H9 (cell line): ENCODE results near the gene UTP4. TPM values are rescaled to one million over a fixed set of nuclear protein-coding genes. Genes with fewer than 3 reads are reported as not detected.

ENCODE experiments used
- DNase-seq: peaks from one replicate; pipeline ENCODE4 v3.0.0-alpha.2; 2017
- H2AFZ ChIP-seq: one replicate; pipeline ENCODE4 v1.6.1; 2013; ENCODE audit warnings: mild to moderate bottlenecking, low read length, control low read depth, moderate library complexity
- H2AK5ac ChIP-seq: 2 replicates; pipeline ENCODE4 v1.6.1; 2013; ENCODE audit warnings: low read length, control low read depth, mixed read lengths; ENCODE audit not compliant: insufficient read length
- H2BK120ac ChIP-seq: one replicate; pipeline ENCODE4 v1.6.1; 2013; ENCODE audit warnings: low read depth, mild to moderate bottlenecking, low read length, control low read depth, inconsistent platforms; ENCODE audit not compliant: poor library complexity, severe bottlenecking
- H2BK12ac ChIP-seq: 2 replicates; pipeline ENCODE4 v1.6.1; 2013; ENCODE audit warnings: low read length, control low read depth, mixed read lengths, low read depth; ENCODE audit not compliant: insufficient read length
- H2BK15ac ChIP-seq: 2 replicates; pipeline ENCODE4 v1.6.1; 2013; ENCODE audit warnings: low read depth, low read length, control low read depth
- H2BK20ac ChIP-seq: one replicate; pipeline ENCODE4 v1.6.1; 2013; ENCODE audit warnings: low read depth, mild to moderate bottlenecking, low read length, control low read depth, inconsistent platforms; ENCODE audit not compliant: poor library complexity, severe bottlenecking
- H2BK5ac ChIP-seq: 2 replicates; pipeline ENCODE4 v1.6.1; 2013; ENCODE audit warnings: low read length, control low read depth, mixed read lengths; ENCODE audit not compliant: insufficient read length
- H3K14ac ChIP-seq: 2 replicates; pipeline ENCODE4 v1.6.1; 2013; ENCODE audit warnings: low read length, control low read depth; ENCODE audit not compliant: insufficient read depth
- H3K18ac ChIP-seq: 2 replicates; pipeline ENCODE4 v1.6.1; 2013; ENCODE audit warnings: low read depth, mild to moderate bottlenecking, mixed read lengths, low read length, control low read depth; ENCODE audit not compliant: insufficient read length
- H3K23ac ChIP-seq: 2 replicates; pipeline ENCODE4 v1.6.1; 2013; ENCODE audit warnings: low read length, control low read depth, mixed read lengths, low read depth; ENCODE audit not compliant: insufficient read length
- H3K23me2 ChIP-seq: 2 replicates; pipeline ENCODE4 v1.6.1; 2013; ENCODE audit warnings: low read depth, mild to moderate bottlenecking, mixed read lengths, low read length, control low read depth; ENCODE audit not compliant: insufficient read length, poor library complexity, severe bottlenecking
- H3K27ac ChIP-seq: 2 replicates; pipeline ENCODE4 v1.5.1; 2013; ENCODE audit warnings: low read length, control low read depth, mixed read lengths, low read depth; ENCODE audit not compliant: insufficient read length
- H3K27me3 ChIP-seq: 2 replicates; pipeline ENCODE4 v1.6.1; 2013; ENCODE audit warnings: low read length, control low read depth, inconsistent platforms; ENCODE audit not compliant: insufficient read depth
- H3K4ac ChIP-seq: 2 replicates; pipeline ENCODE4 v1.6.1; 2013; ENCODE audit warnings: low read depth, mild to moderate bottlenecking, control low read depth, inconsistent platforms, low read length, moderate library complexity
- H3K4me1 ChIP-seq: 2 replicates; pipeline ENCODE4 v1.6.1; 2013; ENCODE audit warnings: low read length, control low read depth, inconsistent platforms; ENCODE audit not compliant: insufficient read depth
- H3K4me2 ChIP-seq: 2 replicates; pipeline ENCODE4 v1.6.1; 2013; ENCODE audit warnings: low read length, control low read depth, mixed read lengths; ENCODE audit not compliant: insufficient read length, insufficient read depth
- H3K56ac ChIP-seq: 2 replicates; pipeline ENCODE4 v1.6.1; 2013; ENCODE audit warnings: low read depth, mild to moderate bottlenecking, mixed read lengths, low read length, control low read depth; ENCODE audit not compliant: insufficient read length
- H3K79me1 ChIP-seq: 2 replicates; pipeline ENCODE4 v1.6.1; 2013; ENCODE audit warnings: low read depth, mild to moderate bottlenecking, moderate library complexity, low read length, control low read depth, inconsistent platforms; ENCODE audit not compliant: insufficient read depth, poor library complexity, severe bottlenecking
- H3K79me2 ChIP-seq: 2 replicates; pipeline ENCODE4 v1.6.1; 2013; ENCODE audit warnings: low read length, control low read depth, inconsistent platforms; ENCODE audit not compliant: insufficient read depth
- H3K9ac ChIP-seq: 2 replicates; pipeline ENCODE4 v1.6.1; 2013; ENCODE audit warnings: low read length, control low read depth, mixed read lengths; ENCODE audit not compliant: insufficient read length; ENCODE audit errors: extremely low read depth
- H3K9me3 ChIP-seq: one replicate; pipeline ENCODE4 v1.6.1; 2013; ENCODE audit warnings: low read depth, low read length, inconsistent platforms; ENCODE audit not compliant: control insufficient read depth
- H3T11ph ChIP-seq: one replicate; pipeline ENCODE4 v1.6.1; 2013; ENCODE audit warnings: mild to moderate bottlenecking, low read length, control low read depth, inconsistent platforms
- H4K20me1 ChIP-seq: one replicate; pipeline ENCODE4 v1.6.1; 2013; ENCODE audit not compliant: control insufficient read depth, insufficient read length, insufficient read depth
- H4K5ac ChIP-seq: 2 replicates; pipeline ENCODE4 v1.6.1; 2013; ENCODE audit warnings: low read depth, mild to moderate bottlenecking, mixed read lengths, low read length, control low read depth; ENCODE audit not compliant: insufficient read length
- H4K8ac ChIP-seq: replicated peaks from 2 replicates; pipeline ENCODE4 v1.6.1; 2013; ENCODE audit warnings: low read length, control low read depth, mixed read lengths, low read depth; ENCODE audit not compliant: insufficient read length
- H4K91ac ChIP-seq: 2 replicates; pipeline ENCODE4 v1.6.1; 2013; ENCODE audit warnings: low read depth, mild to moderate bottlenecking, moderate library complexity, mixed read lengths, low read length, control low read depth; ENCODE audit not compliant: insufficient read length
- H3K27ac Mint-ChIP-seq, 3 experiments: 2 replicates in 2 of 3; 3 replicates in 1 of 3; pipeline ENCODE4 v1.8.0; 2020 to 2021; ENCODE audit warnings: mixed read lengths in 3 of 3, mild to moderate bottlenecking in 1 of 3, moderate library complexity in 1 of 3
- H3K27me3 Mint-ChIP-seq: 2 replicates; pipeline ENCODE4 v1.8.0; 2021; ENCODE audit warnings: low read depth, mild to moderate bottlenecking, moderate library complexity, mixed read lengths
- H3K36me3 Mint-ChIP-seq, 3 experiments: 2 replicates in 2 of 3; 3 replicates in 1 of 3; pipeline ENCODE4 v1.8.0; 2020 to 2021; ENCODE audit warnings: low read depth in 3 of 3, mixed read lengths in 3 of 3; ENCODE audit not compliant: insufficient read depth in 1 of 3
- H3K4me1 Mint-ChIP-seq, 2 experiments: 2 replicates each; pipeline ENCODE4 v1.8.0; 2020; ENCODE audit warnings: mixed read lengths in 2 of 2
- H3K4me3 Mint-ChIP-seq, 2 experiments: 2 replicates in 1 of 2; 3 replicates in 1 of 2; pipeline ENCODE4 v1.8.0; 2020 to 2021; ENCODE audit warnings: mild to moderate bottlenecking in 2 of 2, mixed read lengths in 2 of 2, moderate library complexity in 1 of 2
- H3K9me3 Mint-ChIP-seq, 2 experiments: 2 replicates in 1 of 2; 3 replicates in 1 of 2; pipeline ENCODE4 v1.8.0; 2020; ENCODE audit warnings: mild to moderate bottlenecking in 2 of 2, mixed read lengths in 2 of 2, moderate library complexity in 1 of 2
- CTCF ChIP-seq: fragments of 200-600 bp; sonication (generic); conservative IDR thresholded peaks from 3 replicates; pipeline ENCODE4 v1.8.0; 2021; ENCODE audit warnings: antibody characterized with exemption, mild to moderate bottlenecking
- WGBS: extraction: QIAGEN DNeasy Blood & Tissue Kit; methylation state at CpG from one replicate; pipeline ENCODE4 v1.1.7; 2013; ENCODE audit warnings: missing lambda C conversion rate, low lambda C conversion rate, mixed read lengths; ENCODE audit not compliant: insufficient read length; ENCODE audit errors: extremely low coverage; 5-methylcytosine and 5-hydroxymethylcytosine counted together
- total RNA-seq: library from RNA; stranded (reverse); gene quantifications from 2 replicates; pipeline ENCODE4 v1.2.1, GENCODE V29; 2021

The UTP4 gene
- total RNA-seq, 1 experiment from 2014 or later = 94.0 TPM

- no peak for TF ChIP-seq CTCF
- Histone ChIP-seq H3K4me2 (peak overlapping the region; percentile 100), H2AFZ (no peak overlapping the region), H3K27me3 (no peaks in the 10 kb centered on the region), H2AK5ac (no peak overlapping the region), H2BK12ac (no peak overlapping the region), H3K4me1 (no peaks in the 10 kb centered on the region; the same call in 1 of the 2 replicates), H2BK20ac (no peak overlapping the region), H3K14ac (peak overlapping the region; percentile 95), H3K18ac (peak overlapping the region; percentile 82), H3T11ph (no peak overlapping the region), H3K27ac (no peak overlapping the region), H3K4ac (no peak overlapping the region), H3K9ac (peak overlapping the region; percentile 87), H4K91ac (no peak overlapping the region), H3K9me3 (no peaks in the 10 kb centered on the region), H4K5ac (no peak overlapping the region), H3K56ac (no peak overlapping the region), H4K8ac (no peak overlapping the region), H3K79me2 (peaks cover 2% of the 10 kb centered on the region; the same call in 1 of the 2 replicates), H3K79me1 (peaks cover 3% of the 10 kb centered on the region), H4K20me1 (no peaks in the 10 kb centered on the region), H2BK15ac (no peak overlapping the region), H2BK5ac (no peak overlapping the region), H3K23ac (no peak overlapping the region), H3K23me2 (peaks cover 12% of the 10 kb centered on the region), H2BK120ac (no peak overlapping the region)
- peaks cover 2 to 6% (median 5%) of the 10 kb centered on the region in 3 experiments; a peak in 6 of 7 replicates for H3K36me3 Mint-ChIP-seq
- H3K4me1 Mint-ChIP-seq = peaks cover 18 to 25% of the 10 kb centered on the region in 2 experiments
- DNase-seq = peak; percentile 56
- peak overlapping the region; percentile 87 to 89 for H3K4me3 Mint-ChIP-seq
- no peaks in the 10 kb centered on the region for H3K9me3 Mint-ChIP-seq
- H3K27me3 Mint-ChIP-seq = no peaks in the 10 kb centered on the region
- H3K27ac Mint-ChIP-seq = peak overlapping the region in 1 of 3 experiments; percentile 91; a peak in 4 of 7 replicates
- no CpG with 5 or more reads among the region's 76 CpGs for WGBS
These were observed 55.2 kb downstream of the UTP4 start for GRCh38 chr16:69187446-69188235.
